GM19324 (cell line): ENCODE measurements around the gene CPLX1.

Experiments
- ATAC-seq: cut with Tn5 transposase; IDR thresholded peaks from one replicate; pipeline ENCODE4 v1.9.1; 2021; ENCODE audit warnings: mild to moderate bottlenecking, moderate library complexity; ENCODE audit not compliant: unreplicated experiment, low FRiP score

Gene CPLX1

DNA sequence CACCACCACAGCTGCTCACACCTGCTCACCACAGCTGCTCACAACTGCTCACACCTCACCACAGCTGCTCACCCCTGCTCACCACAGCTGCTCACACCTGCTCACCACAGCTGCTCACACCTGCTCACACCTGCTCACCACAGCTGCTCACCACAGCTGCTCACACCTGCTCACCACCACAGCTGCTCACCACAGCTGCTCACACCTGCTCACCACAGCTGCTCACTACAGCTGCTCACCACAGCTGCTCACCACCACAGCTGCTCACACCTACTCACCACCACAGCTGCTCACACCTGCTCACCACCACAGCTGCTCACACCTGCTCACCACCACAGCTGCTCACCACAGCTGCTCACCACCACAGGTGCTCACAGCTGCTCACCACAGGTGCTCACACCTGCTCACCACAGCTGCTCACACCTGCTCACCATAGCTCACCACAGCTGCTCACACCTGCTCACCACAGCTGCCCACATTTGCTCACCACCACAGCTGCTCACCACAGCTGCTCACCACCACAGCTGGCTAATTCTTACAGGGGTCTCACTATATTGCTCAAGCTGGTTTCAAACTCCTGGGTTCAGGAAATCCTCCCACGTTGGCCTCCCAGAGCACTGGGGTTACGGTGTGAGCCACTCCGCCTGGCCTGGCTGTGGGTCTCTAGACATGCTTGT is 30.4 kb upstream of the CPLX1 start:
- ATAC-seq: no peak

DNA sequence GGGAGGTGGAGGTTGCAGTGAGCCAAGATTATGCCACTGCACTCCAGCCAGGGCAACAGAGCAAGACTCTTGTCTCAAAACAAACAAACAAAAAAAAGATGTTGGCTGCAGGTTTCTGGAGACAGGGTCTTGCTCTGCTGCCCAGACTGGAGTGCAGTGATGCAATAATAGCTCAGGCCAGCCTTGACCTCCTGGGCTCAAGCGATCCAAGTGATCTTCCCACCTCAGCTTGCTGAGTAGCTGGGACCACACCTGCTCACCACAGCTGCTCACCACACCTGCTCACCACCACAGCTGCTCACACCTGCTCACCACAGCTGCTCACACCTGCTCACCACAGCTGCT is 29.9 kb upstream of the CPLX1 start:
- ATAC-seq: no peak

DNA sequence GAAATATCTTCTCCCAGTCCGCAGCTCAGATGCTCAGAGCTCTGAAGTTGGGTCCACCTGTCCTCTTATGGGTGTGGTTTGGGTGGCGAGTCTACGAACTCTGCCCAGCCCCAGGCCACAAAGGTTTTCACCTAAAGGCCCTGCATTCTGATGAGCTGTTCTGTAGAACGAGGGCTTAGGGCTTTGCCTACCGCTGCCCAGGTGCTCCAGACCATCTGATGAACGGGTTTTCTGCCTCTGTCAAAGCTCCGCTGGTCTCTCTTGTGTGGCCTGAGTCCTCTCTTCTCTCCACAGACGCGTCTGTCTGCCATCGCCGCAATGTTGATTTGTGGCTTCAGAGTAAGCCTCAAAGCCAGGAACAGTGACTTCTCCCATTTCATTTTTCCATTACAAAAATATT is 28.4 kb upstream of the CPLX1 start:
- ATAC-seq: no peak

DNA sequence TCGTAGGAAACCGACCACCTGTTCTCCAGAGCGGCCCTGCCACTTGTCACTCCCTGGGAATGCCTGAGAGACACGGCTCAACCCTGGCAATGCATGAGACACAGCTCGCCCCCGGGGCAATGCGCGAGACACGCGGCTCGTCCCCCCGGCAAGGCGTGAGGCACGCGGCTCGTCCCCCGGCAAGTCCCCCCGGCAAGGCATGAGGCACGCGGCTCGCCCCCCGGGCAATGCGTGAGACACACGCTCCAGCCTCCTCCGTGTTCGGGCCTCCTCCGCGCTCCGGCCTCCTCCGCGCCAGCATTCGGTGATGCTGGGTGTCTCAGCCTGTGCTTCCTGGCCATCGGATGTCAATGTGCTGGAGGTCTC is 27.5 kb upstream of the CPLX1 start:
- ATAC-seq: no peak

DNA sequence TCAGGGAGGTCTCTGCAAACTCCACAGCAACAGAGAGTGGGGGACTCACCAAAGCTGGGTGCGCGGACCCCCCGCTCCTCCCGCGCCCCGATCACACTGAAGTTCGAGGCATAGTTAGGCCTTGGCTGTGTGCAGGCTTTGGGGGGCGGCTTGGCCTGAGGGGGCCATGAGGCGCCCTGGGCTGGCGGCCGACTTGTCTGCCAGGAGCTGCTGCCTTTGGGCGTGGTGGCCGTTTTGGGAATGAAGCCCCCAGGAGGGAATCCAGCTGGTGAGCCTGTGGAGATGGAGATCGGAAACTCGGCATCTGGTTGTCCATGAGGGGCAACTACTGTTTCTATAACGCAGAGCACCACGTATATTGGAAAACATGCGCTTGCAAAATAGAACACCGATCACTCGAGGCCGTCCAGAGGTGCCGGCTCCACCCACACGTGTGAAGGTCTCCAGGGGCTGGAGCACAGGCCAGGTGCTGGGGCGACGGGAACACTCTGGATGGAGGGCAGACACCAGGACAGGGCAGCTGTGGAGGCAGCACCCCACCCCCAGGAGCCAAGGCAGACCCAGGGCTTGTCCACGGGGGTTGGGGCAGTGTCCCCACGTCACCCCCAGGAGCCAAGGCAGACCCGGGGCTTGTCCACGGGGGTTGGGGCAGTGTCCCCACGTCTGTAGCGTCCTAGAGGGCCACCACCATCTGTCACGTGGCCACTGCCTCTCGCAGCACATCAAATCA is 25.9 kb upstream of the CPLX1 start:
- ATAC-seq: no peak

DNA sequence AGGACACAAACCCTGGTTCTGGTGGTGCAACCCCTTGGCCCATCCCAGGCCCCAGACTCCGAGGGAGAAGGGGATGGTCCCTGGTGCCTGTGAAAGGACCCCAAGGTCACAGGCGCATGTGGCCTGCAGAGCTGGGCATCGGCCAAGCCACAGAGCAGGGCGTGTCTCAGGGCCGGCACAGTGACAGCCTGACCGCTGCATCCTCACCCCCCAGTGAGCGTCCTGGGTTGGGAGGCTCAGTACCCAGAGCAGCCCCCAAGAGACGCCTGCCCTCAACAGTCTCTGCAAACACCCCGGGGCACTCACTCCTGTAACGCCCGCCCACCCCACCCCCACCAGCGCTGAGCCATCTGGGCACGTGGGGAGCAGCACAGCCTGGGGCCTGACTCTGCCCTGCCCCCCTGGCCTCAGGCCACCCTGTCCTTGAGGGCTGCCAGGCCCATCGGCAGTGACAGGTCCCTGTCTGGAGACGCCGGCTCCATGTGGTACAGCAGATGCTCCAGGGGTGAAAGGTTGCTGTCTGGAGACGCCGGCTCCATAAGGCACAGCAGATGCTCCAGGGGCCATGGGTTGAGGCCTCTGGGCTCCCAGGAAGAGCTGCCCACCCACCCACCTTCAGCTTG is 24.5 kb upstream of the CPLX1 start:
- ATAC-seq: no peak

DNA sequence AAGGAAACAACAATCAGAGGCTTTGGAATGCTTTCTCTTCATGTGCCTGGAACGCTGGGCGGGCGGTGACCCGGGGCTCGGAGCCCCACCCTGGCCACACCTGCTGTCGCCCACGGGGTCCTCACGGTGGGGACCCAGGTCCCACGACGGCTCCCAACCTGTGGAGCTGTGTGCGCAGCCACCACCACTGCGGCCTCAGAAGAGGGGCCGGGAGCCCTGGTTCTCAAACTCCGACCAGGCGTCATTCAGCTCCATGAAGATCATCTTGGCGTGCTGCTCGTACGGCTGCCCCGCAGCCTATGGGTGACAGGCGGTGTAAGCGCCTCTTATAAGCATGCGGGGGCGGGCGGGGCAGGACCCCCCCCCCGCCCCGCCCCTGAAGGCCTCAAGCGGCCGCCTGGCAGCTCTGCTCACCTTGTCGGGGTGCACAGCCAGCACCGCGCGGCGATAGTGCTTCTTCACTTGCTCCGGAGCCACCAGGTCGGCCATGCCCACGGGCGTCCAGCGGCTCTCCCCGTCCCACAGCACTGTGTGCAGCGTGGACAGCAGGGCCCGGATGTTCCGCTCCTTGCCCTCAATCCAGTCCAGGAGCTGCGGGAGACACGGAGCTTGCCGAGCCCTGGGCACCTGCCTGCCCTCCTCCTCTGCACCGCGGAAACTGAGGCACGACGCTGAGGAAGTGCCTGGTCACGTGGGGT is 23.7 kb upstream of the CPLX1 start:
- no peak for ATAC-seq

DNA sequence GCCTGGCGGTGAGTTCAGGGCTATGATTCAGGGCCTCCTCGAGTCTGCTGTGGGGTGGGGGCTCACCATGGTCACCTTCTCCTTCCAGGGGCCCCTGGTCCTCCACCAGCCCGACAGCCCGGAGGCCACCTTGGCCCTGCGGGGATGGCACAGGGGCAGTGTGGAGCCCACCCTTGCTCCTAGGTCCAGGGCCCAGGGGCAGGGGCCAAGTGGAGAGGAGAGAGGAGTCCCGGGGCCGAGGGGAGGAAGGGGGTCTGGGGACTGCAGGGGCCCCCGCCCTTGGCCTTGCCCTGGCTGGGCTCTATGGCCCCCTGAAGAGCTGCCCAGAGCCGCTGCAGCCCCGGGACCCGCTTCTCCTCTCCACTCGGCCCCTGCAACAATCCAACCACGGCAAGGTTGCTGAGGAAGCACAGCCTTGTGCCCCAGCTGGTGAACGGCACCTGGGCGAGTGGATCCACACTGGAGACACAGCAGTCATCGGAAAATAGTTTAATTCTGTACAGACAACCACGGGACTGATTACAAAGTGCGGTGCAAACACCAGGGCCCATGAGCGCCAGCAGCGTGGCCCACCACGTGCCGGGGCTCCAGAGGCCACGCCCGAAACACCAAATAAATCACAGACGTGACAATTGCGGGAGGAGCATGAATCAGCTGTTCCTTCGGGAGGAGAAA is 23.0 kb upstream of the CPLX1 start:
- no peak for ATAC-seq

DNA sequence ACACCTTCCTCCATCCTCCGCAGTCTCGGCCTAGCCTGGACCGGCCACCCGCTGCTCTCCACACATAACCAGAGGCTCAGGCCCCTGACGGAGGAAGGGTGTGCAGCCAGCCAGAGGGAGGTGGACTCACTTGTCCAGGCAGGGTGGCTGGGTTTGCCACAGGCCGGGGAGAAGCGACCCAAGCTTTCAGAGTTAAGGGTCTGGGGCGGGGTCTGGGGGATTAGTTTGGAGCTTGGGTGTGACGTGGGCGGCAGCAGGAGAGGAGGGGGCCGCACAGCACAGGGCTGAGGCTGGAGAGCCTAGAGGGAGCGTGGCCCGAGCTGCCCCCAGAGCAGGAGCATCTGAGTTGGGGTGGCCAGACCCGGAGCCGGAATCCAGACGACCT is 22.4 kb upstream of the CPLX1 start:
- no peak for ATAC-seq

DNA sequence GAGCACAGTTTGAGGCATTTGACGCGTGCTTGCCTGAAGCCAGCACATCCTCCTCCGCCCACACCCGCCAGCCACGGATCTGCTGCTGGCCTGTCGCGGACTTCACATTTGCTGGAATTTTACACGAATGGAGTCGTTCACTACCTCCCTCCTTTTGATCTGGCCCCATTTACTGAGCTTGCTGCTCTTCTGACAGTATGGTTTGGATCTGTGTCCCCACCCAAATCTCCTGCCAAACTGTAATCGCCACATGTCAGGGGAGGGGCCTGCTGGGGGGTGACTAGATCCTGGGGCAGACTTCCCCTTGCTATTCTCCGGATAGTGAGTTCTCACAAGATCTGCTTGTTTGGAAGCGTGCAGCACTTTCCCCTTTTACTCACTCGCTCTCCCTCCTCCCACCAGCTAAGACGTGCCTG is 19.9 kb upstream of the CPLX1 start:
- ATAC-seq: no peak

DNA sequence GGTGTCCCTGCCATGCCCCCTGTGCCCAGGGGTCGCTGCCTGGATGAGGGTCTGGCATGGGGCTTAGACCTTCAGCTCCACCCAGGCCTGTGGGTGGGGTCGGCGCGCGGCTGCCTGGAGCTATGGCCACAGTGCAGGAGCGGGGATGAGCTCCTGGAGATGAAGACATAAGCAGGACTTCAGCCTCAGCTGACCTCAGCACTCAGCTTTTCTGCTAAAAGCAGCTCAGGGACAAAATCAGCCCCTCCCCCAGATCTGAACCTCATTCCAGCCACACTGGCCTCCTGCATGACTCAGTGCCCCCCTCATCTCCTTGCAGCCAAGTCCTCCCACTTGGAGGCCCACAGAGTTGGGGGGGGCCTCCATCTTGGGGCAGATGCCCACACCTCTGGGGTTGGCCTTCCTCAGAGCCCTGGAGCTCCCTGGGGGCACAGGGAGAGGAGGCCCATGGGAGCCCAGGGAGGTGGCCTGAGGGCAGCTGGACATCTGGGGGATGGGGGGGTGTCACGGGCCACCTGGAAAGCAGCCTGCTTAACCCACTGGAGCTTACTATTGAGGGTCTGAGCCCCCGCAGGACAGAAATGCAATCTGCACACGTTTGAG is 19.4 kb upstream of the CPLX1 start:
- no peak for ATAC-seq

DNA sequence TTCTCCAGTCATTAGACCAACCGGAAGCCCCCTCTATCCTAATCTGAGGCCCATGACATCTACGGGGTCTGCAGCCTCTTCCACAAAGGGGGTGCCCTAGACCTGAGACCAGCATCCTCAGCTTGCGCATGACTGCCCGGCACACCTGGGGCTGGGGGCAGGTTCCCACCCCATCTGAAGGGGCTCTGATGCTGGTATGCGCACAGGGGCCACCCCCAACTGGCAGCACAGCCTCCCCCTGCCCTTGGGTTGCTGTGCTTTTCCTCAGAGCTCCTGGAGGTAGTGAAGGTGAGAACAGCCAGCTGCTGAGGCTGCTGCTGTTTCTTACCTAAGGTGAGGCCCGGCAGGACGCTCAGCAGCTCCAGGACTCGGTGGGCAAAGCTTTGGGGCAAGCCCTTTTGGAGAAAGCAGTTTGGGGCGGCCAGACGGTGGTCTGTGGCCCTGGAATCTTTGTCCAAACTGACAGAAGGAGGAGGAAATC is 18.9 kb upstream of the CPLX1 start:
- ATAC-seq: no peak

DNA sequence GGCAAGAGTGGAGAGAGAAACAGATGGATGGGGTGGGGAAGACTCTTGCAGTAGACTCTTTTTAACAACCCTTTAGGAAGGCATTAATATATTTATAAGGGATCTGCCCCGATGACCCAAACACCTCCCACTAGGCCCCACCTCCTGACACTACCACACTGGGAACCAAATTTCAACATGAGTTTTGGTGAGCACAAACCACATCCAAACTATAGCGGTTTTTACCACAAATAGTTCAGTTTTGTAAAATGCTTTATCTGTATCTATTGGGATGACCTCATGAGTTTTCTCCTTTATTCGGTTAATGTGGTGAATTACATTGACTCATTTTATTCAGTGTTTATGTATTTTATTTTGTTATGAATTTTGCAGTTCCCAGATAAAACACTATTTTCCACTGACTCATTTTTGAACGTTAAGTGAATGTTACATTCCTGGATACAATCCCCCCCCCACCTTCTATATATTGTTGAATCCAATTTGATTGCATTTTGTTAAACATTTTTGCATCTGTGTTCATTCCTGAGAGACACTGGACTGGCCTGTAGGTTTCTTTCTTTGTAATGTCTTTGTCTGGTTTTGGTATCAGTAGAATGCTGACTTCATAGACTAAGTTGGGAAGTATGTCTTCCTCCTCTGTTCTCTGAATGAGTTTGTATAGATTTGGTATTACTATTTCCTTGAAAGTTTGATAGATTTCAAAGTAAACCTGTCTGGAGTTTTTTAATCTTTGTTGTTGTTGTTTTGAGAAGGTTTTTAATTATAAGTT is 13.9 kb upstream of the CPLX1 start:
- ATAC-seq: no peak

DNA sequence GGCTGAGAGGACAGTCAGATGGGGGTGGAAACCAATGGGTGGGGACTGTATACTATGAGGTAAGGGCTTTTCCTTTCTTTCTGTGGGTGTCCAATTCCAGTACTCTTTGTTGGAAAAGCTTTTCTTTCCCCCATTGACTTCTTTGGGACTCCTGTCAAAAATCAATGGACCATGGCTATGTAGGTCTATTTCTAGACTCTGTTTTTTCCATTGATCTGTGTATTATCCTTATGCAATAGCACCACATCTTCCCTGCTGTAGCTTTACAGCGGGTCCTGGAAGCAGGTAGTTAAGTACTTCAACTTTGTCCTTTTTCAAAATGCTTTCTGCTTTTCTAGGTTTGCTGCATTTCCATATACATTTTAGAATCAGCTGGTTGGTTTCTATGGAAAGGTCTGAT is 11.8 kb upstream of the CPLX1 start:
- no peak for ATAC-seq

DNA sequence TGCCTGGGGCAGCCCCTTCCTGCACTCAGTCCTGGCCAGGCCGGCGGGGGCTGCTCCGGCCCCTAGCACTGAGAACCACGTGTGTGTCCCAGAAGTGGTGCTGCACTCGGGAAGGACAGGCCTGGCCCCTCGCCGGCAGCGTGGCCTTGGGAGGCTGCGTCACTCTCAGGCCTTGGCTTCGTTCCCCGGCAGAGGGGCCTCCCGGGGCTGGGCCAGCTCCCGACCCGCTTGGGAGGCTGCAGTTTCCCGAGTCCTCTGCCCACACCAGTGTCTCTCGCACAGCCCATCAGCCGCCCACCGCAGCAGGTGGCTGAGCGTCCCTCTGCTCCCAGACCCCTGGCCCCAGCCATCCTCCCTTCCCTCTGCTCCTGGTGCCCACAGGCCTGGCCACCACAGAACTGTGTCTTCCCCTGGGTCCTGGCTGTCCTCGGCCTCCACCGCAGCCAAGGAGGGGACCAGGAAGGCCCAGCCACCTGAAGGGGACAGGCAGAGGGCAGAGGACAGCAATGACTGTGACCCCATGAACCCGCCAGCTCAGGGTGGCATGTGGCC is 10.9 kb upstream of the CPLX1 start:
- ATAC-seq: no peak

DNA sequence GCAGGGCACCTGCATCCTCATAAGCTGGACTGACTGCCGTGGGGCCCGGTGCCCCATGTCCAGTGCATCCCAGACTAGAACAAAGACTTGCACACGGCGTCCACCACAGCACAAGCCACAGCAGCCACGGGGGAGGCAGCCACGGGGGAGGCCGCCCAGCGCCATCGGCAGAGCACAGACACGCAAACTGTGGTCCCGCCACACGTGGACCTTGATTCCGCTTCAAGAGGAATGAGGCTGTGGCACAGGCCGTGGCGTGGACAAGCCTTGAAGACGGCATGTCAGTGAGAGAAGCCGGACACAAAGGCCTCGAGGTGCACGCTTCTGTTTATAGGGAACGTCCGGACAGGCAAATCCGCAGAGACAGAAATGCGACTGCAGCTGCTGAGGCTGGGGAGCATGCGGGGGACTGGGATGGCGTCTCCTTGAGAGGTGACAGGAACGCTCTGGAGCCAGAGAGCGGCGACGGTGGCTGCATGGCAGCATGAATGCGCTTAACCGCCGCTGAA is 10.1 kb upstream of the CPLX1 start:
- no peak for ATAC-seq

DNA sequence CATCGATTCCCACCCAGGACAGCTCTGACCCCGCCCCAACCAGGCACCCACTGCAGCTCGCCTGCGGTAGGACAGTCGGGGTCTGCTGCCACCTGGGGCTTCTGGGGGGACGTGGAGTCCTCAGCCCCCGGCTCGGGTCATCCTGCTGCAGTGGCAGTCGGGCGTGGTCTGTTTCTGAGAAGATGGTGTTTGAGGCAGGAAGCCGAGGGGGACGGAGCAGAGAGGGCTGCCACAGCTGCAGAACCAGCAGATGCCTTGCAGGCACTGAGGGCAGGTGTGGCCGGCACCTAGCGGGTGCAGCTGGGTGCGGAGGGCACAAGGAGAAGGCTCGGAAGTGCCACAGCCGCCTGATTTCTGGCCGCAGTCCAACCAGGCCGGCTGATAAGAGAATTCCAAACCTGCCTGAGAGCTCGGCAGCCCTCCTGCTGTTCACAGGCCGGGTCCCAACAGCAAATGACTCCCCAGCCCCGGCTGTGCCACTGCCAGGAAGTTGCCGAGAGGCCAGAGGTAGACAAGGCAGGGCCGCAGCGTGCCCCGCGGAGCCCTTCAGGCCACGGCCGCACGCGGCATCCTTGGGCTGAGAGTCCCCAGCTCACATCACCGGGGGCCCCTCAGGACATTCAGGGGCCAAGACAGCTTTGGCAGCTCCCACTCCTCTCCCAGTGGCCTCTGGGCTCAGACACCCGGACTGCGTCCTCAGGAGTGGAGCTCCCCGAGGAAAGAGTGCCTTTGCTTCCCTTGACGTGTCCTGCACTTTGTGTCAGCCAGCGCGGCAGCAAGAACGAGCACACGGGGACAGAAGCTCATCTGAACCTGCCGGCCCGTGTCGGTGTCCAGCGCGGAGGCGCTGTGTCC is 9.4 kb upstream of the CPLX1 start:
- no peak for ATAC-seq
